C4-2B (cell line): ENCODE measurements around the gene GON4L.

Source experiments
- CTCF ChIP-seq: fragments of 450-650 bp; conservative IDR thresholded peaks from 2 replicates; pipeline ENCODE4 v1.5.1; 2017; ENCODE audit warnings: mild to moderate bottlenecking
- ZFX ChIP-seq: fragments of 450-650 bp; IDR thresholded peaks from 2 replicates; pipeline ENCODE4 v1.6.1; 2017

- TF ChIP-seq CTCF (no peak), ZFX (no peak)
Observed at GRCh38 chr1:155882766-155883165, 25.8 kb upstream of the GON4L start.
